ENCODE results near the gene CCDC28B.

Gene CCDC28B

DNA sequence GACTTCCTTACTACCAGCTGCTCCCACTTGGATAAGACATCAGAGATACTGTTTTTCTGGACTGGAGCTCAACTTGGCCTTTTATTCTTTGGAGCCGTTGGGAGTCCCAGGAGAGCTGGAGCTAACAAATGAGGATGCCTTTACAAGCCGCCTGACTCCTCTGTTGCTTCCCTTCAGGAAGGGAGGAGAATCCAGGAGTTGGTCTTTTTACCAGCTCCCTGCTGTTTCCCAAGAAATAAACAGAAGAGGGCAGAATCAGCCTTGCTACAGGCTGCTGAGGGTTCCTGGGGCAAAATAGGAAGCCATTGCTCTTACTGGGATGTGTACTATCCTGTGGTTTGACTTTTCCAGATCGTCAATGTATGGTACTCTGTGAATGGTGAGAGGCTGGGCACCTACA lies 23.3 kb downstream of the CCDC28B start:
- no peak for DNase-seq

DNA sequence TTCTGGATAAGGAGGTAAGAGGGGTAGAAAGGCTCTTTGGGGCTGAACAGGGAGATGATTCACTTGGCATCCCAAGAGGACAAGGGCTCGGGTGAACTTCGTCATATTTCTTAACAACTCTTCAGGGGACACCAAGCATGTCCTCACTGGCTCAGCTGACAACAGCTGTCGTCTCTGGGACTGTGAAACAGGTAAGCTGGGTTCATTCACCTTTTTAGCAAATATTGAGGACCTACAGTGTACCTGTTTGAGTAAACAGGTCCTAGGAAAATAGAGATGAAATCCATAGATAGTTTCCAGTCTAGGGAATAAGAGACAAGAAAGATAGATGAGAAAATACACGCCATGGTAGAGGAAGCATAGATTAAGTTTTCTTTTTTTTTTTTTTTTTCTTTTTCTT lies 23.9 kb downstream of the CCDC28B start:
- no peak for DNase-seq

DNA sequence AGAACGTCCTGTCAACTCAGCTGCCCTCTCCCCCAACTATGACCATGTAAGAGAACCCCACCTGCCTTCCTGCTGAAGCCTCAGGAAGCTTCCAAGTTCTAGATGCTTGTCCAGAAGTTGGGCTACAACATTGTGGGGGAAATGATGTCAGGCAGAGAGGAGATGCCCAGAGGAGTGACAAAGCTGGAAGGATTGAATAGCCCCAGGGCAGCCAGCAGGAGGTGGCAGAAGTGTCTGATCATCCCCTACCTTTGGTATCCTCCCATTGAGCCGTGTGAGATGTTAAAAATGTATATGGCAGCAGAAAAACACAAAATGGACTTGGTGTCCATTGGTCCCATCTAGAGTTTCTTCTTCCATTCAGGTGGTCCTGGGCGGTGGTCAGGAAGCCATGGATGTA lies 28.4 kb downstream of the CCDC28B start:
- no peak for DNase-seq

- DNase-seq, result no peak
These were observed 31.5 kb downstream of the CCDC28B start for GRCh38 chr1:32231843-32232432.

- DNase-seq, result no peak
These were observed 32.3 kb downstream of the CCDC28B start for GRCh38 chr1:32232558-32233304.

DNA sequence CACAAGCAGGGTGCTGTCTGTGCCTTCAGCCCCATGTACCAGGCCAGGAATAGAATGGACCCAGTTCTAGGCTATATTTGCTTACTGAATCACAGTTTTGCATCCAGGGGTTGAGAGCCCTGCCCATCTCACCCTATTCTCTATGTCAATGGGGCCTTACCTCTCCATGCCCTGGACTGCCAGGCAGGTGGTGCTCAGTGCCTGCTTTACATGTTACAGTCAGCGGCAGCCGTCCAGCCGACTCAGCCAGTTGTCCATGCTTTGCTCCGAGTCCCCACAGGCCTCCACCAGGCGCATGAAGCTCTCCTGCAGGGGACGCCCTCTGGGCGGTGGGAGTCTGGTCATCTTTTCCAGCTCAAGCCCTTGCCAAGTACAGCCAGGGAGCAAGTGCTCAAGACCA lies 34.4 kb downstream of the CCDC28B start:
- no peak for DNase-seq

GRCh38 chr1:32239337-32239736 lies 38.9 kb downstream of the CCDC28B start:
- peak in 1 of 2 experiments; percentile 16 for DNase-seq

DNA sequence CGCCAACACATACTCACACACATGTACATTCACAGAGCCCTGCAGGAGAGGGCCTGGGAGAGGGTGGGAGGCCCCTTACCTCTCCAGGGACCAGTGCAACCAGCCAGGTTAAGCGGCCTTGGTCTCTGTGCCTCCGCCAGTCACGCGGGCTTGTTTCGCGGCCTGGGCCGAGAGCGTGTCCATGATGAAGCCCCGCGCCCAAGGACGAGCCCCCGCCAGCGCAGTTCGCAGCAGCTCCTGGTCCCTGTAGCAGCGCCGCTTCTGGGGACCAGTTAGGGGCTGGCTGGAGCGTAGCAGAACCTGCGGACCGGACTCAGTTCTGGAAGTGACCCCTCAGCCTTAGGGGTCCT lies 39.4 kb downstream of the CCDC28B start:
- DNase-seq, result peak; percentile 44 to 49

GRCh38 chr1:32240140-32240951 lies 40.0 kb downstream of the CCDC28B start:
- DNase-seq, result peak; percentile 88 to 91

GRCh38 chr1:32241001-32241763 lies 40.8 kb downstream of the CCDC28B start:
- peak; percentile 28 to 29 for DNase-seq

- DNase-seq, result no peak
These were observed 42.0 kb downstream of the CCDC28B start for GRCh38 chr1:32242341-32242851.

GRCh38 chr1:32246888-32247273 lies 46.5 kb downstream of the CCDC28B start, which contains the start of gene FAM167B:
Gene FAM167B, plus strand, starts transcription at chr1:32247222. Its CDS starts 200 bp downstream, at chr1:32247422.
- no peak for DNase-seq

- no peak for DNase-seq
These were observed 47.1 kb downstream of the CCDC28B start for GRCh38 chr1:32247452-32247851.

DNA sequence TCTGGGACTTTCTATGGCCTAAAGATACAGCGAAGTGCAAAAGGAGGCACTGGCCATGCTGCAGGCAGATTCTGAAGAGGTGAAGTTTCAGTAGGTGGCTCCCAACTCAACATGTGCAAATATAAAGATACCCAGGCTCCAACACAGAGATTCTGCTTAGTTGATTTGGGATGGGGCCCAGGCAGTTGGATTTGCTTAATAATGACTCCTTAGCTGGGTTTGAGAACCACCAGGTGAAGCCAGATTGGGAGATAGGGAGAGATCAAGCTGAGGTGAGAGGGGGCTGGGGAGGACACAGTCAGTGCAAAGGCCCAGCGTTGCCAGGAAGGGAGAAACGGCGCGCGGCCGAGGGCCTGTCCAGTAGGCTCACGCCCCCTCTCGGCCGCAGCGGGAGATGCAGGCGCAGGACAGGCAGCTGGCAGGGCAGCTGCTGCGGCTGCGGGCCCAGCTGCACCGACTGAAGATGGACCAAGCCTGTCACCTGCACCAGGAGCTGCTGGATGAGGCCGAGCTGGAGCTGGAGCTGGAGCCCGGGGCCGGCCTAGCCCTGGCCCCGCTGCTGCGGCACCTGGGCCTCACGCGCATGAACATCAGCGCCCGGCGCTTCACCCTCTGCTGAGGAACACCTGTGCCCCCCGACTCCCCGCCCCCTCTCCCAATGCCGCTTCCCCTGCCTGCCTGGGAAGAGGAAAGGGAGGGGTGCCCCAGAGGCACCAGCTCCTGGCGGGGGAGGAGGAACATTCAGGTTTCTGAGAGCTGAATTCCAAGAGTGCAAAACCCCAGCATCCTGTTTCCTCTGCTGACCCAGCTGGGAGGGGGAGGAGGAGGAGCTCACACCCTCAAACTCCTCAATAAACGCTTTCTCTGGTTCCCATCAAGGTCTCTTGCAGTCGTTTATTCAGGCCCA lies 47.8 kb downstream of the CCDC28B start:
- peak; percentile 55 to 73 for DNase-seq

DNA sequence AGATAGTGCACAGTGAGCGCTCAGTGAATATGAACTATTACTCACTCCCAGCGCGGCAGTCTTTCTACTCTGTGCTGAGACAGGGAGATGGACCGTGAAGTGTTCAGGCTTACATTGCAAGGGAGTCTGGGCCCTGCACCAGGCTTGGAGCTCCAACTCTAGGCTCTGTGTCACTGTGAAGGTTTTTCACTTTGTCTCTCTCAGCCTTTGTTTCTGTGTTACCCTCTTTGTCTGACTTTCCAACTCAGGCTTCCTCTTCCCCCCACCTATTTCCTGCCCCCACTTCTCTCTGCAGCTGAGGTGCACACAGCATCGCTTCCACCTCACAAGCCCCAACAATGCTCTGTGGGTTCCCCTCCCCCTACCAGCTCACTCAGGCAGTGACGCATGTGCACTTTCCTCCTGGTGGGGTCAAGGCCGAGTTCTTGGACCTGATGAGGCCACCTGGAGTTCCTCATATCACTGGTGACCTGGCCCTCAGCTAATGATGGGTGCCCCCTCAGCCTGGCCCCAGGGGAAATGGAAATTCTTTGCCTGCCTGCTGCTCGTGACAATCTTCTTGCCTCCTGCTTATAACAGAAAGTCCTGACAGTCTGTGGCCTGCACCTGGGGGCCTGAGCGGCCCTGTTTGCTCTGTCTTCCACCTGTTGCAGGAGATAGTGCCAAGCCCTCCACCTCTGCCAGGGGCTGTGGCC lies 49.6 kb downstream of the CCDC28B start:
- DNase-seq, result no peak

- DNase-seq, result no peak
These were observed 50.7 kb downstream of the CCDC28B start, which contains the start of gene LCK for GRCh38 chr1:32250893-32251716. Gene LCK, plus strand, starts transcription at chr1:32251265. Its CDS starts 23,065 bp downstream, at chr1:32274330.

Measured in NCI-H1930 (cell line).